GM18508 (cell line): ENCODE results near the gene NEK7.
"Not testable (repeated sequence)": the region's sequence is repeated elsewhere in the genome, so short reads cannot be mapped to it uniquely, and the experiment has no call there.

Experiments used
- ATAC-seq: cut with Tn5 transposase; IDR thresholded peaks from one replicate; pipeline ENCODE4 v1.9.1; 2021; ENCODE audit warnings: moderate number of reproducible peaks; ENCODE audit not compliant: insufficient read depth, unreplicated experiment

Gene NEK7

DNA sequence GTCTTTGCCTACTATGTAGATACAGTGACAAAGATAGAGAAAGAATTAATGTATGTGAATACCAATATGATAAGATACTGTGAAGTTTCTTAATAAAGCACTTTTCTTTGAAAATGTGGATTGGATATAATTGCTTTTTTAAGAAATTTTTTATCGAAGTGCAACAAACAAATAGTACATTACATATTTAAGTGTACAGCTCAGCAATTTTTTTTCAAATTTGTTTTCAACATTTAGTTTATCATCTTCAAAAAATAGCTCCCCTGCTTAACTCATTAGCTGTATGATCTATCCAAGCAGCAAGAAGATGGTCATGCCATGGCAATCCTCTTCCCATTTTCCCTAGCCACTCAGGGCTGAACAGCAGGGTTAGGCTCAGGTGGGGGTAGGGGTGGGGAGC is 40.5 kb downstream of the NEK7 start:
- no peak for ATAC-seq

DNA sequence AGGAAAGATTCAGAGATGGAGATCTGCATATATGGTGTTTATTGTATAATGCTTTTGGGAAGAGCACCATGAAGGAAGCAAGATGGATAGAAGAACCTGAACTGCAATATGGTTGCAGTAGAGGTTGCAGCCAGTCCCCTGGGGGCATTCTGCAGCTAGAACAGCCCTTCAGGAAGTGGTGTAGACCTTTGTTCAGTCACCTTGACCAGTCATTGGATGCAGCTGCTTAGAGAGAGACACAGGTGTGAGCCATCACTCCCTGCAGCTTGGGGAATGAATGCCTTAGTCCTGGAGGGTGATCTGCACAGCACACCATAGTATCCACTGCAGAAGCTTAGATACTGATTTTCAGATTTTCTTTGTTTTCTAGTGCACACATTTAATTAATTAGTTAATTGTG is 42.3 kb downstream of the NEK7 start:
- ATAC-seq = peak; percentile 53

DNA sequence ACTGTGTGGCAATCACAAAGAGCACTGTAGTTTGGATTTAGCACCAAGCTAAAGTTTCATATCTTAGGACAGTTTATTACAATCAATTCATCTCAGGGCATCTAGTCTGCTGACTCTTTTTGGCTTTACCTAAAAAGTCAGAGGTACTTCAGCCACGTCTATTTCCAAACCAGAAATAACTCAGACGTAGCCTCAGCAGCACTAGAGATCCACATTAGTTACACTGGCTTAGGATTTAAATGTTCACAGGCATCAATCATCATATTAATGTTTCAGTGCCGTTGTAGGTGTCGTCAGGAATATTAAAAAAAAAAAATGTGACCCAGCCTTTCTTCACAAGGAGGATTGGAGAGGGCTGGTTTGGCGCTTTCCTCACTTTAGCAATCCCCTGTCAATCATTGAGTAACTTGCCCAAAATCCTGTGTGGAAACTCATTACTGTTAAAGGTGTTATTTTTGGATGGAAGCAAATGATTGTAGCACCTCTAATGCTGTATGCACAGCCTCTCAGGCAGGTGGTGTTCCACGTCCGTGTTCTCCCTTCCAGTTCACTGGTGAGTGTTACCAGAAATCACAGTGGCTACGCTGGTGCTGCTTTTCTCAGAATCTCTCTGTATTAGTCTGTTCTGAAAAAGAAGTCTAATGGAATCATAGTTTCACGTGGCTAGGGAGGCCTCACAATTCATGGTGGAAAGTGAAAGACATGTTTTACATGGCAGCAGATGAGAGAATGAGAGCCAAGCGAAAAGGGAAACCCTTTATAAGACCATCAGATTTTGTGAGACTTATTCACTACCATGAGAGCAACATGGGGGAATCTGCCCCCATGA is 45.4 kb downstream of the NEK7 start:
- ATAC-seq = peak; percentile 82

DNA sequence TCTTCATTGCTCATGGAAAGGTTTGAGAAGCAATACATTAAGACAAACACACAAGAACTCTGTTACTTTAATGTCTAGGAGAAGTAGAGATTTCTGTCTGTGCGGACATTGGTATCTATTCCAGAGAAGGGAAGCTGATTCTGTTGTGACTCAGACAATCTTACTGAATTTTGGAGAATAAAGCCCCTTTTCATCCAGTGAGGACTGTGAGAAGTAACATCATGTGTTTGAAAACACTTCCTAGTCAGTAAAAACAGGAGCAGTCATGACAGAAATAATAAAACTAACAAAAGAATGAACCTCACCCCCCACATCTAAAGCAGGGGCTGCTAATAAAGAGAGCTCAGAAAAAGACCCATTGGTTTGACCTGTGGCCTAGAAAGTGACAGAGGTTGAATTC is 46.6 kb downstream of the NEK7 start:
- ATAC-seq = no peak

DNA sequence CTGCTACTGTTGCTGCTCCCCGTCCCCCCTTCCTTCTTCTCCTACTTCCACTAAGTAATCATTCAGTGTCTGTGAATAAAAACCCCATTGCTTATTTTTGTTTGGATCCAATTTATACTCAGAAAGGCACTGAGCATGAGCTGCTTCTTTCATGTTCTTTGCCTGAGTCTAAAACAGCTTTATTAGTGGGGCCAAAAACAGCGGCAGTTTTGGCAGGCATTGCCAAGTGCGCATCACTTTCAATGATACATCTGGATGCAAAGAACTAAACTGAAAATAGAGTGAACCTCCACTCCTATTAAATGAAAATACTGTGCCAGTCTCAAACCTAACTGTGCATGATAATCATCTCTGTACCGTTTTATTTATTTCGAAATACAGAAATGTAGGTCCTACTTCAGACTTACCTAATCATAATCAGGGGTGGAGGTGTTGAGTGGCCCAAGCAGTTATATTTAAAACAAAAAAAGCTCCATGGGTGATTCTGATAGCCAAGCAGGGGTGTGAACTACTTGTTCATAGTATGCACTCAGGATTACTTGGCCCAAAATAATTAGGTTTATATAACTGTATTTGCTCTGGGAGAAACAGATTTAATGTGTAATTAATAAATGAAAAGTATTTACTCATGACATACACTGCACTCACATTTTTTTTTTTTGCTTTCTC is 48.4 kb downstream of the NEK7 start:
- ATAC-seq = no peak

DNA sequence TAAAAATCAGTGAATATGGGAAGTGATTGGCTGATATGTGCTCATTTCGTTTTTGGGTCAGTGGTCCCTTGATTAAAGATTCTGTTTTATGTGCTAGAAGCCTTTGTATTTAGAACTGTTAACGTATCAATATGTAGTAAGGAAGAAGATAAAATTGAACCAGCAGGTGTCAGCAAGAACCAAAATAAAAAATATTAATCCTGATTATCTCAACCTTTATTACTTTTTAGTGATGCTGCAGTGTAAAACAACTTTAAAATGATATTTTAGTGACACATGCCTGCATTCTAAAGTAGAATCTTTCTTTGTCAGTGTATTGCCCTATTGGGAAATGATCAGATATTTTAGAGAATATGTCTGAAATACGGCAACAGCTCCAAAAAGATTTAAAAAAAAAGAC is 49.5 kb downstream of the NEK7 start:
- no peak for ATAC-seq

DNA sequence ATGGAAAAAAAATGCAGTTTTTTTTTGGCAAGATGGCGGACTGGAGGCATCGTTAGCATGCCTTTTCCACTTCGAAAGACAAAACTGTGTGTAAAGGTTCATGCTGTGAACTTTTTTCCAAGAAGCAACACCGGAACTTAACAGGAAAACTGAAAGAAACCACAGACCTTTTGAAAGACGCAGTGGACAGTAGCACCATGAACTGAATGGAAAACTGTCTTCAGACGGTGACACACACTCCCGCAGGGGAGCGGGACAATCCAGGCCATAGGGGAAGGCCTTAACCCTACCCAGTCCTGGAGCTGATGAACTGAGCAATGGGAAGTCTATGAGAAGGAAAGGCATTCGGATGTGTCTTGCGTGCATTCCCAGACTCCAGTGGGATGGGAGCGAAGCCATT is 54.9 kb downstream of the NEK7 start:
- no peak for ATAC-seq

DNA sequence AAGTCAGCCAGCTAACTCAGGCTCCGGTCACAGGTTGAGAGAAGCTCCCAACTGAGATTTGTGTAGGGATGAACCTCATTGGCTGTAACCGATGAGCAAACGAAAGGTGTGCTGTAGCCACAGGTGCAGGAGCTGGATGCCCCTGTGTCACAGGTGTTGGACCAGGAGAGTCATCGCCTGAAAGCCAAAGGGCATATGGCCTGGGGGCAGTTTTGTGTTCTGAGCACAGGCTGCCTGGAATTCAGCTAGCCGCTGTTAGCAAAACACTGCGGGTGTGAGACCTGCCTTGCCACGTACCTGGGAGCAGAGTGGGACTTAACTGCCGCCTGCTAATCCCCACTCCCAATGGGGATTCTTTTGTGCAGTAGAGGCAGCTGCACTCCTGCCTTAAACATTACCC is 55.3 kb downstream of the NEK7 start:
- no peak for ATAC-seq

DNA sequence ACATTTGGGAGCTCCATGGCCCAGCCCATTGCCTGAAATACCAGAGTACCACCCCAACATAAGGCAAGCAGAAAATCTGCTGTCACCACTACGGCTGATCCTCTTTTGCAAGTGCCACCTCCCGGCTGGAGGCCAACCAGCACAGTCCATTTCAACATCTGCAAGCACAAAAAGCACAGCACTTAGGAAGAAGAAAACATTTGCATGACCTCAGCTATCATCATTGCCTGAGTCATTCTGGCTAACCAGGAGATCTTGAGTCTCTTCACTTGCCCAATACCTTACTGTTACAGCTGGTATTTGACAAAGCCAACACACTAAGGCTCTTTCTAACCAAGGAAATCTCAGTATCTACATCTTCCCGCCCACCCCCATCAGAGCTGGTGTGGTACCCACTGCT is 55.9 kb downstream of the NEK7 start:
- no peak for ATAC-seq

DNA sequence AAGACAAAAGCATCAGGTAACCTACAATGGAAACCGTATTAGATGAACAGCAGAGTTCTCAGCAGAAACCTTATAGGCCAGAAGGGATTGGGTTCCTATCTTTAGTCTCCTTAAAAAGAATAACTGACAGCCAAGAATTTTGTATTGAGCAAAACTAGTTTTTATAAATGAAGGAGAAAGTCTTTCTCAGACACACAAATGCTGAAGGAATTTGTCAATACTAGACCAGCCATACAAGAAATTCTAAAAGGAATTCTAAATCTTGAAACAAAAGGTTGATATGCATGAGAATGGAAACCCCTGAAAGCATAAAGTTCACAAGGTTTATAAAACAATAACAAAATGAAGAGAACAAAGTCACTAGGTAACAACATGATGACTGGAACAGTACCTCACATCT is 58.1 kb downstream of the NEK7 start:
- ATAC-seq = no peak

DNA sequence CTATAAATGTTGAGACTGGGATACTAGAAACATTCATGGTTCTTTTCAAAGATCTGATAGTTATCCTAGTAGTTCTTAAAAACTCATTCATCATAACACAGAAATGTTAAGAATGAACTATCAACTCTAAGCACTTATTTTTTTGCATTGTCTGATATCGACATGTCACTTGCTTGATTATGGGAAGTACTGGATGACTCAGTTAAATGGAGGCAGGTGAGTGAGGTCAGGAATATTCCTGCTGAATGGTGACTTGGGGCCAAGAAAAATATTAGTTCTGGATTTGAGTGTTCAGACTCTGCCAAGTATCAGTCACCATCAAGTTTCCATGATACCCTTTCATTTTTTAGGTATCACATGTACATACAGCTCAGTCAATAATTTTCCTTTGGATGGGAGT is 63.6 kb downstream of the NEK7 start:
- ATAC-seq = no peak

DNA sequence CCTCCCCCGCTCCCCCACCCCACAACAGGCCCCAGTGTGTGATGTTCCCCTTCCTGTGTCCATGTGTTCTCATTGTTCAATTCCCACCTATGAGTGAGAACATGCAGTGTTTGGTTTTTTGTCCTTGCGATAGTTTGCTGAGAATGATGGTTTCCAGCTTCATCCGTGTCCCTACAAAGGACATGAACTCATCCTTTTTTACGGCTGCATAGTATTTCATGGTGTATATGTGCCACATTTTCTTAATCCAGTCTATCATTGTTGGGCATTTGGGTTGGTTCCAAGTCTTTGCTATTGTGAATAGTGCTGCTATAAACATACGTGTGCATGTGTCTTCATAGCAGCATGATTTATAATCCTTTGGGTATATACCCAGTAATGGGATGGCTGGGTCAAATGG is 70.2 kb downstream of the NEK7 start:
- ATAC-seq = not testable (repeated sequence)

DNA sequence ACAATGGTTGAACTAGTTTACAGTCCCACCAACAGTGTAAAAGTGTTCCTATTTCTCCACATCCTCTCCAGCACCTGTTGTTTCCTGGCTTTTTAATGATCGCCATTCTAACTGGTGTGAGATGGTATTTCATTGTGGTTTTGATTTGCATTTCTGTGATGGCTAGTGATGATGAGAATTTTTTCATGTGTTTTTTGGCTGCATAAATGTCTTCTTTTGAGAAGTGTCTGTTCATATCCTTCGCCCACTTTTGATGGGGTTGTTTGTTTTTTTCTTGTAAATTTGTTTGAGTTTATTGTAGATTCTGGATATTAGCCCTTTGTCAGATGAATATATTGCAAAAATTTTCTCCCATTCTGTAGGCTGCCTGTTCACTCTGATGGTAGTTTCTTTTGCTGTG is 70.7 kb downstream of the NEK7 start:
- ATAC-seq = not testable (repeated sequence)

DNA sequence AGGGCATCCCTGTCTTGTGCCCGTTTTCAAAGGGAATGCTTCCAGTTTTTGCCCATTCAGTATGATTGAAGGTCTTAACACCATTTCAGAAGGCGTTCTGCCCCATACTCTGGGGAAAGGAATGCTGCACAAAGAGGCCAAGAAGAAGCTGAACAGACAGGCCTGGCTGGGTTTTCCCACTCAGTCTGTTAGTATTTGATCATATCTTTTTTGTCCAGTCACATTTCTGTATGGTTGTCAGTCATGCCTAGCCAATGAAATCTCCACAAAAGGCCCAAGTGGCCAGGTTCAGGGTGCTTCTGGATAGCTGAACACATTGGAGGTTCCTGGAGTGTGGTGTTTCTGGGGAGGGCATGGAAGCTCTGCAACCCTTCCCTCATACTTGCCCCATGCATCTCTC is 72.1 kb downstream of the NEK7 start:
- ATAC-seq = no peak

DNA sequence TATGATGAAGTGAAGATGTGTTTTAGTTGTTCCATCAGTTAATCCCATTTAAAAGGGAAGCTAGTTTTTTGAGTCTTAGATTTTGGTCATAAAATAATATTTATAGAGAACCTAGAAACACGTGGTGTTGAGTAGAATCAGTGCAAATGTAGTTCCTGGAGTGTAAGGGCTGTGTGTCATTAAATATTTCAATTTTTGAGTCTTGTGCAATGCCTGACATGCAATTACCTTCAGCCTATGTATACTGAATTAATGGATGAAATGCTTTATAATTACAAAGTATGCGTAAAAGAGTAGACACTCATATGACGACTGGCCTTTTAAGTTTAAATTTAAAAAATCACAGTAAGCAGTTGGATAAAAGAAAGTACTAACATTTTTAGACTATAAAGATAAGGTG is 75.0 kb downstream of the NEK7 start:
- ATAC-seq = no peak

DNA sequence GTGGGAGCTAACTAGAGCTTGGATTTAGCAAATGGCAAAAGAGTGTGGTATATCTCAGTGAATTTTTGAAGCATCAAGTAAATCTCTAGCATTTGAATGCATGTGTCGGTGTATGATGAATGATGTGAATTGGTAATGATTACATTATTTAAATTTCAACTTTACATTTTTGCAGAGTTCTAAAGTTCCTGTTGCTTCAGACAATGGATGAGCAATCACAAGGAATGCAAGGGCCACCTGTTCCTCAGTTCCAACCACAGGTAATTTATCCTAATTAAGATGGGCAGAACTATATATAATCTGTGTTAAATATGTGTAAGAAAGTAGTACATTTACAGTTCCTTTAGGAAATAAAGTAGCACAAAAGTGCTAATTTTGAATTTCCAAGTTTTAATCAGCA is 75.6 kb downstream of the NEK7 start:
- ATAC-seq = no peak

DNA sequence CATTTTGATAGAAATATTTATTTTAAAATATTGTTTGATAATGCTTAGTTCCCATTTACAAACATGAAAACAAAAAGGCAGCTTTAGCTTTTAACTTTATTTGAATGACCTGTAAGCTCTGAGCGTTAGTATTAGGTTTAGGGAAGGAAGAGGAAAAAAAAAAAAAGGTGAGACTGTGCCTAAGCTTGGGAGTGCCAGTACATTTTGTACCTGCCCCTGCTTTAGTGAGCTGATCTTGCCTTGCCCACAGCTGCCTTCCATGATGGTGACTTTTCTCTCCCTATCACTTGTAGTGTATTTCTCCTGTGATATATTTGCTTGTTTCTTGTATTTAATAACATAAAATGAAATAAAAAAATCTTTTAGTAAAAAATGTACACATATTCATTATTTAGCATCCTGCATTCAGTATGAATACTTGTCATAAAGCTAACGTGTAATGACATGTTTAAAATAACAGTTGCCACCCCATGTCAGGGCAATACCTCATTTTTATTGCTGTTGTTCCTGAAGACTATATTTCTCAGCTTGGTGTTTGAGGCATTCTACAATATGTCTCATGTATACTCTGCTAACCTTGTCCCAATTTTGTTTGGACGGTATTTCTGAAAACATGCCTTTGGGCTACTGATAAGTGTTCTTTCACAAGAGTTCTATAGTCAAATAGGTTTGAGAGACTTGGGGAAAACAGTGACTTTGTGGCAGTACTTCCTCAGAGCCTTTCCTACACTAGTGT is 76.3 kb downstream of the NEK7 start:
- ATAC-seq = no peak

DNA sequence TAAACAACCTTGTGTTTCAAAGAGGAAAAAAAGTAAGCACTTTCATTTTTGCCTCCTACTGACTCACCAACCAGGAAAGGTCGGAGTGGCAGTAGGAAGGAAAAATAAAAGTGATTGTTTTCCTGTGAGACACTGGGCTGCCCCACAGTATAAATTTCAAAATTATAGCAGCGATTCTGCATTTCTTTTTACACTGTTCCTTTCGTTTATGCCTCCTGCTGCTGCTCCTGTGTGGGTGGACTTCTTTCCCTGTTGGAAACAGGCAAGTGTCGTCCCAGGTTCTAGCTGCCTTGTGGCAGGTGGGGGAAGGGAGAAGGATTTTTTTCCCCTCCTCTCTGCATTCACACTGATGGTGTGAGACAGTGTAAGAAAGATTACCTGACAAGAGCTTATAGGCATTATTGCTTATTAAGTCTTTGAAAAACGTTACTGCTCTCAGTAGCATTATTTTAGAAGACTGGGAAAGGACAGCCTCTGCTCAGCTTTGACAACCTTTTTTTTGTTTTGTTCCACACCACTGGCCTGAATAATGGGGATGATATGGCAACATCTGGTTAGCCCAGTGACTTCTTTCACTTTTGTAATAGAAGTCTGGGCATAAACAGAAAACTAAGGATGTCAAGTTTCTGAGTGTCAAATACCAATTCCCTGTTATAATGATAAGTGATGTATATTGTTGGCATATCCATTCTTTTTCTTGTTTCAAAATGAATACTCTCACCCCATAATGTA is 77.9 kb downstream of the NEK7 start:
- no peak for ATAC-seq

DNA sequence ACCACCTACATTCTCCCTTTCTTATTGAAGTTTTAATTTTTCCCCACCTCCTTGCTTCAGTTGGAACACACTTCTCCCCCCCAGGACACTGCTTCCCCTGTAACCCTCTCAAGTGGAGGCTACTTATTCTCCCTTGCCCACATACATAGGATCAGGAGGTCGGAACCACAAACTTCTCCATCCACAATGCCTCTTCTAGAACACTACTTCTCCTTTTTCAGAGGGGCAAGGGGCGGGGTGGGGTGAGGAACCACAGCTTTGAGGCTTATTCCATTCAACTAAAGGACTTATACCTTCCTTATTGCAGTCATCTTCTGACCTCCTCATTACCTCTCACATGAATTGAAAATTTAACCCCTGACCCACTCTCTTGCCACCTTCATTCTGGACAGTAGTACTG is 81.3 kb downstream of the NEK7 start:
- no peak for ATAC-seq

DNA sequence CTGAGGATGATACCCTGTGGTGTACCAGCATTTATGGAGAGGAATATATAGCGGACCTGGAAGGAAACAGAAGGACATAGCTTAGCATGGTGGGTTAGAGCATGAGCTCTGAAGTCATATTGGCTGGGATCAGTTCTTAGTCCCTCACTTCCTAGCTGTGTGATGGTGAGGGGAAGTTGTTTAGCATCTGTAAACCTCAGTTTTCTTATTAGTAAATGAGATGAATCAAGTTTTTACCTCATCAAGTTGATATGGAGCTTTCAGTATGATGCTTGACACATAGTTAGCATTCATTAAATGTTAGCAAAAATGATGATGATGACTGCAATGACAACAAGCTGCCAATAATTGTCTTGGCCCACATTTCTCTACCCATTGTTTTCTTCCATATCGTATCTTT is 84.8 kb downstream of the NEK7 start:
- no peak for ATAC-seq

DNA sequence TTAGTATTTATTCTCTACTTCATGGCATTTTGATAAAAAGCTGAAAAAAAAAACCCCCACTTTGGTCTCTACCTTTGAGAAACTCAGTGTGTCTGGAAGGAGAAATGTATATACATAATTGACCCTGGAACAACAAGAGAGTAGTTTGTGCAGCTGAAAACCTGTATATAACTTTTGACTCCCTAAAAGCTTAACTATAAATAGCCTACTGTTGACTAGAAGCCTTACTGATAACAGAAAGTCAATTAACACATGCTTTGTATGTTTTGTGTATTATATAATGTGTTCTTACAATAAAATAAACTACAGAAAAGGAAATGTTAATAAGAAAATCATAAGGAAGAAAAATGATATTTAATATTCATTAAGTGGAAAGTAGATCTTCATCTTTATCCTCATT is 88.0 kb downstream of the NEK7 start:
- no peak for ATAC-seq
